ENCODE results near the gene ELOVL7.

DNA sequence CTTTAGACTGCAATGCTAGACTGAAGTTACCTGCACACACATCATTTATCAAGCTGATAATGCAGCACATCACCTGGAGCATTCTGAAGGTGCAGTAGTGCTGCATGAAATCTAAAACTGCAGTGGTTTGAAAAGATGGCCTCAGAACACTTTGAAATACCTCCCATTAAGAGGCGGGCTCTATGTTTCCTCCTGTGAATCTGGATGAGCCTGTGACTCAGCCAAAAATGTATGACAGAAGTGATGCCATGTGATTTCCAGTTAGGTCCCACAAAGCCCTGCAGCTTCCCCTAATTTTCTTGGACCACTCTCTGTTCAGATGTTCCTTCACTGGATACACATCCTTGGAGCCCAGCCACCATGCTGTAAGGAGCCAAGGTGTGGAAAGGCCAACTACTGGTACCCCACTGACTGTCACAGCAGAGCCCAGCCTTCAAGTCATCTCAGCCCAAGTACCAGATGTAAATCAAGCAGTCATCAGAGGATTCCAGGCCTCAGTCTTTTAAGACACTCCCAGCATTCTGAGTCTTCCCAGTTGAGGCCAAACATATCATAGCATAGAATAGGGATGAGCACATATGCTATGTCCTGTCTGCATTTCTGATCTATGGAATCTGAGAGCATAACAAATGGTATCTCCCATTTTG, 116.9 kb downstream of the ELOVL7 start:
- TF ChIP-seq, protein P1, sequence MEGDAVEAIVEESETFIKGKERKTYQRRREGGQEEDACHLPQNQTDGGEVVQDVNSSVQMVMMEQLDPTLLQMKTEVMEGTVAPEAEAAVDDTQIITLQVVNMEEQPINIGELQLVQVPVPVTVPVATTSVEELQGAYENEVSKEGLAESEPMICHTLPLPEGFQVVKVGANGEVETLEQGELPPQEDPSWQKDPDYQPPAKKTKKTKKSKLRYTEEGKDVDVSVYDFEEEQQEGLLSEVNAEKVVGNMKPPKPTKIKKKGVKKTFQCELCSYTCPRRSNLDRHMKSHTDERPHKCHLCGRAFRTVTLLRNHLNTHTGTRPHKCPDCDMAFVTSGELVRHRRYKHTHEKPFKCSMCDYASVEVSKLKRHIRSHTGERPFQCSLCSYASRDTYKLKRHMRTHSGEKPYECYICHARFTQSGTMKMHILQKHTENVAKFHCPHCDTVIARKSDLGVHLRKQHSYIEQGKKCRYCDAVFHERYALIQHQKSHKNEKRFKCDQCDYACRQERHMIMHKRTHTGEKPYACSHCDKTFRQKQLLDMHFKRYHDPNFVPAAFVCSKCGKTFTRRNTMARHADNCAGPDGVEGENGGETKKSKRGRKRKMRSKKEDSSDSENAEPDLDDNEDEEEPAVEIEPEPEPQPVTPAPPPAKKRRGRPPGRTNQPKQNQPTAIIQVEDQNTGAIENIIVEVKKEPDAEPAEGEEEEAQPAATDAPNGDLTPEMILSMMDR (IDR thresholded peaks at IDR 0.05): no peak
- TF ChIP-seq JUND (IDR thresholded peaks at IDR 0.05): no peak
- no peak for TF ChIP-seq TCF12 (IDR thresholded peaks at IDR 0.05)
